ENCODE results near the gene FAM111A. TPM values are rescaled to one million over a fixed set of nuclear protein-coding genes. Genes with fewer than 3 reads are reported as not detected.
A peak's percentile ranks its signal among the peaks of the same experiment; 100 is the strongest.

The FAM111A gene
- total and polyA plus RNA-seq, 2 donors (not counting 3 experiments of a cell fraction or from before 2014, with no cell fraction given), result 20.1 to 57.4 TPM

DNA sequence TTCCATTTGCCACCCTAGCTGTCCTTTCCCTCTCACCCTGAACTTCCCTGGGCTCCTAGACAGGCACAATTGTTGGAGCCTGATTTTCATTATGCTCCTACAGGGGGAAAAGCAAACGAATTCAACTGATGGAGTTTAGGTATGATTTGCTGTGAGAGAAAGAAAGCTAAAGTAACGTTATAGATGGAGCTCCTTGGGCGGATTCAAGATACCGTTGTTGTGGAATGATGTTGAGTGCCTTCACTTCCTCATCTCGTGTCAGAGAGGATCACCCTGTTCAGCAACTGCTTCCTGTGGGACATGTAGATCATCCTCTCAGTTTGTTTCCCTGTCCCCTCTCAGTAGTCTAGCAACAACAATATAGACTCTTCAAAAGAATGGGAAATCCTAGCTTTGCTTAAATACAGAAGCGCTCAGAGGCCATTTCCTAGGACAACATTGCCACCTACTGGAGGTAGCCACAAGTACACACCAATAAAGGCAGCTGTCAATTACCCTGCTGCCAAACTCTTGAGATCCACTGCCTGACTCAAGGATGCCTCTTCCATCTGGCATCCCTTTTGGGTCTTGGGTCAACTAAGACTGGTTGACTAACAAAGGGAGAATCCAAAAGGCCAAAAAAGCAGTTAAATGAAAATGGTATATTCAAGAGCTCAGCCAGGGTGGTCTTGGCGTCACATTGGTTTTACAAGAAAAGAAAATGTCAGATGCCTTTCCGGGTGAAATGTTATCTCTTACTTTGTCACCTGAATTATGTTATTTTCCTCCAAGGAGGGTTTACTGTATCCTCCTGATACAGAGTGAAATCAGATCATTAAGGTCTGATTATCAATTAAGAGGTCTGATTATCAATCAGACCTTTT, 15.8 kb downstream of the FAM111A start:
- H3K9me1 ChIP-seq (replicated peaks; ENCODE audit: control insufficient read depth, extremely low read depth, insufficient read depth, low read length), result no peaks in the 10 kb centered on the region
- no peaks in the 10 kb centered on the region for H4K20me1 ChIP-seq (replicated peaks; ENCODE audit: control insufficient read depth, extremely low read depth, insufficient read depth, low read length)
- intact Hi-C loops (cut with micrococcal nuclease) (loop anchor here (1.0 kb wide), 6 partner anchors 16 to 504 kb away; partner anchors contain the start of gene FAM111A), dilution Hi-C loops (cut with MboI; ENCODE audit: extremely low pct_ligation_motif_present, low sequenced_read_pairs) (no loop called here)
- peak; percentile 76 for DNase-seq (ENCODE audit: low read depth, low spot score)
- no TSS peak for BruUV-seq (replicated peaks)
- H3K9ac ChIP-seq (replicated peaks; ENCODE audit: extremely low read depth, insufficient read depth, low read length), result no peak overlapping the region
- peaks cover 6 to 7% of the 10 kb centered on the region in 2 experiments for H3K27me3 ChIP-seq (ENCODE audit: control insufficient read depth in 2 of 2, insufficient read depth in 2 of 2, low read length in 2 of 2)
- CTCF ChIA-PET, result interaction anchor here (0.6 to 3.8 kb wide), 70 partner anchors 9 to 632 kb away, joined by 3 to 91 read pairs (median 5); partner anchors contain the start of genes DTX4, FAM111A and FAM111B
- no peak overlapping the region for H3K27ac ChIP-seq (ENCODE audit: insufficient read depth, low read depth, low read length)
- H3K4me3 ChIP-seq (replicated peaks in 1 of 3; ENCODE audit: insufficient read depth in 1 of 3, low read depth in 1 of 3, low read length in 3 of 3), result no peak overlapping the region
- no peak for TF ChIP-seq JUN (IDR thresholded peaks at IDR 0.05; ENCODE audit: borderline replicate concordance, insufficient read depth, insufficient read length, low read depth)
- TF ChIP-seq, protein P1, sequence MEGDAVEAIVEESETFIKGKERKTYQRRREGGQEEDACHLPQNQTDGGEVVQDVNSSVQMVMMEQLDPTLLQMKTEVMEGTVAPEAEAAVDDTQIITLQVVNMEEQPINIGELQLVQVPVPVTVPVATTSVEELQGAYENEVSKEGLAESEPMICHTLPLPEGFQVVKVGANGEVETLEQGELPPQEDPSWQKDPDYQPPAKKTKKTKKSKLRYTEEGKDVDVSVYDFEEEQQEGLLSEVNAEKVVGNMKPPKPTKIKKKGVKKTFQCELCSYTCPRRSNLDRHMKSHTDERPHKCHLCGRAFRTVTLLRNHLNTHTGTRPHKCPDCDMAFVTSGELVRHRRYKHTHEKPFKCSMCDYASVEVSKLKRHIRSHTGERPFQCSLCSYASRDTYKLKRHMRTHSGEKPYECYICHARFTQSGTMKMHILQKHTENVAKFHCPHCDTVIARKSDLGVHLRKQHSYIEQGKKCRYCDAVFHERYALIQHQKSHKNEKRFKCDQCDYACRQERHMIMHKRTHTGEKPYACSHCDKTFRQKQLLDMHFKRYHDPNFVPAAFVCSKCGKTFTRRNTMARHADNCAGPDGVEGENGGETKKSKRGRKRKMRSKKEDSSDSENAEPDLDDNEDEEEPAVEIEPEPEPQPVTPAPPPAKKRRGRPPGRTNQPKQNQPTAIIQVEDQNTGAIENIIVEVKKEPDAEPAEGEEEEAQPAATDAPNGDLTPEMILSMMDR (IDR thresholded peaks at IDR 0.05; ENCODE audit: extremely low read depth in 1 of 2, insufficient read depth in 1 of 2, low read depth in 1 of 2, low read length in 2 of 2), result peak; percentile 72 to 82
- peaks cover 2% of the 10 kb centered on the region for H3K4me1 ChIP-seq (ENCODE audit: control insufficient read depth, extremely low read depth, insufficient read depth, low read length)
- H3K79me2 ChIP-seq (ENCODE audit: control insufficient read depth, insufficient read depth, low read length), result no peaks in the 10 kb centered on the region
- peak overlapping the region; percentile 47 for H3K4me2 ChIP-seq (ENCODE audit: insufficient read depth, low read length)
- peak overlapping the region; percentile 90 for H2AFZ ChIP-seq (ENCODE audit: low read depth, low read length)
- FAIRE-seq, result peak; percentile 95
- no peaks in the 10 kb centered on the region for H3K36me3 ChIP-seq (ENCODE audit: control insufficient read depth in 2 of 2, extremely low read depth in 1 of 2, insufficient read depth in 2 of 2, low read length in 2 of 2)
- no peaks in the 10 kb centered on the region for H3K9me3 ChIP-seq (replicated peaks; ENCODE audit: control insufficient read depth, insufficient read depth, low read length)
- POLR2A ChIA-PET, result interaction anchor here (1.1 kb wide), 1 partner anchor 16 kb away, joined by 3 read pairs; the partner anchor contains the start of gene FAM111A

DNA sequence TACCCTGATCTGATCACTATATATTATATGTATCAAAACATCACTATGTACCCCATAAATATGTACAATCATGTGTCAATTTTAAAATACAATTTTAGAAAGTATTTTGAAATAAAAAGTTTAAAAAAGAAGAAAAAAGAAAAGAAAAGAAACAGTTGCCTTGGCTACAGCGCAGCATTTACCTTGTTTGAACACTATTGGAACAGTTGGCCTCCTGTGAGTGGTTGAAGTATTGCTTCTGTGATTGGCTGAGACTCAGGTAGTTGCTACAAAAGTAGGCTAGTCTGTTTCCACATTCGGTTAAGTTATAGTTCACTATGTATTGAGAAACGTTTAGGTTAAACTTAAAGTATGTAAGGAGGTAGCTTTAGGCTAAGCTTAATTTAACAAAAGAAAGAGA, 21.4 kb downstream of the FAM111A start:
- POLR2A ChIA-PET, result no interaction called here
- dilution Hi-C loops (cut with MboI; ENCODE audit: extremely low pct_ligation_motif_present, low sequenced_read_pairs), result no loop called here
- TF ChIP-seq GATA2 (IDR thresholded peaks at IDR 0.05; ENCODE audit: insufficient read depth, insufficient read length, low read depth, low read length) (no peak), EZH2 (IDR thresholded peaks at IDR 0.05; ENCODE audit: borderline replicate concordance, low read depth, low read length, severe bottlenecking) (no peak), JUN (IDR thresholded peaks at IDR 0.05; ENCODE audit: borderline replicate concordance, insufficient read depth, insufficient read length, low read depth) (no peak), FOS (IDR thresholded peaks at IDR 0.05; ENCODE audit: borderline replicate concordance, insufficient read depth, low read length) (no peak), POLR2A (IDR thresholded peaks at IDR 0.05; ENCODE audit: low read depth, low read length) (no peak), POLR2AphosphoS5 (IDR thresholded peaks at IDR 0.05; ENCODE audit: insufficient read depth, low read depth, low read length) (no peak), MYC (IDR thresholded peaks at IDR 0.05; ENCODE audit: low read depth, low read length) (no peak)
- TF ChIP-seq, protein P2, sequence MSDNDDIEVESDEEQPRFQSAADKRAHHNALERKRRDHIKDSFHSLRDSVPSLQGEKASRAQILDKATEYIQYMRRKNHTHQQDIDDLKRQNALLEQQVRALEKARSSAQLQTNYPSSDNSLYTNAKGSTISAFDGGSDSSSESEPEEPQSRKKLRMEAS (IDR thresholded peaks at IDR 0.05; ENCODE audit: insufficient read depth, insufficient read length), result no peak
- TF ChIP-seq, protein P1 (IDR thresholded peaks at IDR 0.05; ENCODE audit: extremely low read depth in 1 of 2, insufficient read depth in 1 of 2, low read depth in 1 of 2, low read length in 2 of 2), result no peak

More for the DNA sequence above, 21.4 kb downstream of the FAM111A start:
- Histone ChIP-seq H3K27ac (ENCODE audit: insufficient read depth, low read depth, low read length) (no peak overlapping the region), H3K36me3 (ENCODE audit: control insufficient read depth in 2 of 2, extremely low read depth in 1 of 2, insufficient read depth in 2 of 2, low read length in 2 of 2) (no peaks in the 10 kb centered on the region), H3K4me3 (replicated peaks in 1 of 3; ENCODE audit: insufficient read depth in 1 of 3, low read depth in 1 of 3, low read length in 3 of 3) (no peak overlapping the region), H3K27me3 (ENCODE audit: control insufficient read depth in 2 of 2, insufficient read depth in 2 of 2, low read length in 2 of 2) (peaks cover 11 to 22% of the 10 kb centered on the region in 2 experiments), H3K9me3 (replicated peaks; ENCODE audit: control insufficient read depth, insufficient read depth, low read length) (no peaks in the 10 kb centered on the region), H4K20me1 (replicated peaks; ENCODE audit: control insufficient read depth, extremely low read depth, insufficient read depth, low read length) (no peaks in the 10 kb centered on the region), H3K9me1 (replicated peaks; ENCODE audit: control insufficient read depth, extremely low read depth, insufficient read depth, low read length) (no peaks in the 10 kb centered on the region), H3K4me2 (ENCODE audit: insufficient read depth, low read length) (no peak overlapping the region), H3K79me2 (ENCODE audit: control insufficient read depth, insufficient read depth, low read length) (no peaks in the 10 kb centered on the region), H2AFZ (ENCODE audit: low read depth, low read length) (no peak overlapping the region), H3K9ac (replicated peaks; ENCODE audit: extremely low read depth, insufficient read depth, low read length) (no peak overlapping the region), H3K4me1 (ENCODE audit: control insufficient read depth, extremely low read depth, insufficient read depth, low read length) (no peaks in the 10 kb centered on the region)
- no TSS peak for BruUV-seq (replicated peaks)
- intact Hi-C loops (cut with micrococcal nuclease), result no loop called here
- DNase-seq (ENCODE audit: low read depth, low spot score) (no peak), FAIRE-seq (no peak)
- CTCF ChIA-PET, result interaction anchor here (0.8 to 1.3 kb wide), 2 partner anchors 8 to 28 kb away, joined by 3 to 4 read pairs; partner anchors contain the start of gene DTX4

Measured in endothelial cell of umbilical vein (primary cell).